WERI-Rb-1 (cell line): ENCODE data around the gene CDH23.
A peak's percentile ranks its signal among the peaks of the same experiment; 100 is the strongest.

Source experiments
- DNase-seq: peaks from one replicate; pipeline ENCODE4 v3.0.0-alpha.2; 2020
- H3K27ac ChIP-seq: fragments of 250-450 bp; sonication (Bioruptor Pico); 2 replicates; pipeline ENCODE4 v1.5.1; 2020; ENCODE audit warnings: mild to moderate bottlenecking, moderate library complexity
- H3K27me3 ChIP-seq: fragments of 250-450 bp; sonication (Bioruptor Pico); 2 replicates; pipeline ENCODE4 v1.5.1; 2021; ENCODE audit warnings: mild to moderate bottlenecking, low read depth, moderate library complexity; ENCODE audit not compliant: insufficient read depth, severe bottlenecking
- H3K36me3 ChIP-seq: fragments of 250-450 bp; sonication (Bioruptor Pico); 2 replicates; pipeline ENCODE4 v1.5.1; 2020; ENCODE audit warnings: mild to moderate bottlenecking, moderate library complexity
- H3K4me3 ChIP-seq: 2 replicates; pipeline ENCODE4 v1.5.1; 2011; ENCODE audit warnings: low read depth, mild to moderate bottlenecking, control low read depth, low read length
- H3K9me3 ChIP-seq: fragments of 250-450 bp; sonication (Bioruptor Pico); 2 replicates; pipeline ENCODE4 v1.5.1; 2021; ENCODE audit warnings: mild to moderate bottlenecking, moderate library complexity; ENCODE audit not compliant: severe bottlenecking
- CTCF ChIP-seq: IDR thresholded peaks from 2 replicates; pipeline ENCODE4 v1.5.1; 2011; ENCODE audit warnings: low read depth, mild to moderate bottlenecking, control low read depth, inconsistent platforms, low read length

The CDH23 gene

DNA sequence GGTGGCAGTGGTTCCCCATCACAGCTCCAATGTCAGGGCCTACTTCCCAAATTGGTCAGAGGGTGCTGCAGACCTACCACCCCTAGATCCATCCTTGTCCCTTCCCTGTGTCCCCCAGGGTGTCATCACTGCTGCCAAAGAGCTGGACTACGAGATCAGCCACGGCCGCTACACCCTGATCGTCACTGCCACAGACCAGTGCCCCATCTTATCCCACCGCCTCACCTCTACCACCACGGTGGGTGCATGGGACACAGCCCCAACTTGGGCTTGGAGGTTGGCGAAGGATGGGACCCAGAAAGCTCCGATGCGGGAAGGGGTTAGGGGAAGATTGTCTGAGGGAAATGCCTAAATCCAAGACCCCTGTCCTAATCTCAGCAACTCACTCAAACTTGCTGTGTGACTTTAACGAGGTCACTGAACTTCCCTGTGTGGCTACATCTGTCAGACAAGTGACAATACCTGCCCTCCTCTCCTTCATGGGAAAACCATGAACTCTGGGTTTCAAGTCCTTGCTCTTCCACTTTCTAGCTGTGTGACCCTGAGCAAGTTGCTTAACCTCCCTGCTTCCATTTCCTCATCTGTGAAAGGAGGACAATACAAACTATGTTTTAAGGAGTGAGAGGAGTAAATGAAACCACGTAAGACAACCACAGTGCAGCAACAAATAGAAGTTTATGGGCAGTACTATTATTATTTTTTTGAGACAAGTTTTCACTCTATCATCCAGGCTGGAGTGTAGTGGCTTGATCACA lies 381.5 kb downstream of the CDH23 start:
- Histone ChIP-seq H3K27me3 (no peaks in the 10 kb centered on the region), H3K4me3 (no peak overlapping the region), H3K9me3 (peaks cover 2% of the 10 kb centered on the region), H3K36me3 (peaks cover 9% of the 10 kb centered on the region), H3K27ac (no peak overlapping the region)
- TF ChIP-seq CTCF = no peak
- DNase-seq = no peak

GRCh38 chr10:71779641-71780040 lies 382.9 kb downstream of the CDH23 start:
- Histone ChIP-seq H3K27ac (no peak overlapping the region), H3K27me3 (no peaks in the 10 kb centered on the region), H3K36me3 (peaks cover 11% of the 10 kb centered on the region), H3K4me3 (no peak overlapping the region), H3K9me3 (peaks cover 2% of the 10 kb centered on the region)
- no peak for DNase-seq
- no peak for TF ChIP-seq CTCF

DNA sequence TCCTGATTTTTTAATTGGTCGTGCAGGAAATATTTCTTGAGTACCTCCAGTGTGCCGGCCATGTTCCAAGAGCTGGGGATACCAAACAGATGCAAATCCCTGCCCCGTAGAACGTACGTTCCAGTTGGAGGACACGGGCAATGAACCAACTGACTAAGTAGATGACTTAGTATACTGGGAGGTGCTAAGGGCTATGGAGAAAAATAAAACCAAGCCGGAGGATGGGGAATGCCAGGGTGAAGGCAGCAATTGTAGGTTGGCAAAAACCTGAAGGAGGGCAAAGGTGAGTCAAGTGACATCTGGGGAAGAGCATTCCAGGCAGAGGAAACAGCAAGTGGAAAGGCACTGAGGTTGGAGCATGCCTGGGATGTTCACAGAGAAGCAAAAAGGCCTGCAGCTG lies 383.4 kb downstream of the CDH23 start:
- no peak overlapping the region for H3K27ac ChIP-seq
- no peak overlapping the region for H3K4me3 ChIP-seq
- TF ChIP-seq CTCF = no peak
- DNase-seq = no peak
- H3K36me3 ChIP-seq = peaks cover 13% of the 10 kb centered on the region
- peaks cover 2% of the 10 kb centered on the region for H3K9me3 ChIP-seq
- no peaks in the 10 kb centered on the region for H3K27me3 ChIP-seq

GRCh38 chr10:71780719-71781118 lies 384.0 kb downstream of the CDH23 start:
- H3K27me3 ChIP-seq = no peaks in the 10 kb centered on the region
- DNase-seq = no peak
- 0 out of 2 replicates have a peak, but pooled peaks have one; percentile 15 for TF ChIP-seq CTCF

GRCh38 chr10:71782221-71782916 lies 385.6 kb downstream of the CDH23 start:
- peaks cover 21% of the 10 kb centered on the region for H3K36me3 ChIP-seq
- H3K27ac ChIP-seq = no peak overlapping the region
- H3K4me3 ChIP-seq = no peak overlapping the region
- no peaks in the 10 kb centered on the region for H3K27me3 ChIP-seq
- no peak for TF ChIP-seq CTCF
- no peak for DNase-seq
- H3K9me3 ChIP-seq = peaks cover 2% of the 10 kb centered on the region

More at GRCh38 chr10:71780719-71781118, 384.0 kb downstream of the CDH23 start:
- Histone ChIP-seq H3K36me3 (peaks cover 18% of the 10 kb centered on the region), H3K27ac (no peak overlapping the region), H3K9me3 (peaks cover 2% of the 10 kb centered on the region), H3K4me3 (no peak overlapping the region)
